K562 (cell line): ENCODE results near the gene GRPR. TPM values are rescaled to one million over a fixed set of nuclear protein-coding genes. Genes with fewer than 3 reads are reported as not detected.

Experiments used
- ATAC-seq: fragments of 200-7000 bp; cut with Tn5 transposase; 3 replicates; pipeline ENCODE4 v1.9.1; 2020; ENCODE audit warnings: moderate library complexity
- BruUV-seq: library from RNA; stranded (reverse); fragments of 400-500 nt; replicated peaks from 2 replicates; lab custom pipeline; 2021; lab: Mats Ljungman, UMichigan
- CTCF ChIA-PET: fragments of 300-600 bp; formaldehyde crosslinking; extraction: SDS; loops from one replicate; lab custom pipeline; 2021; ENCODE audit warnings: low intra/inter-chr PET ratio; lab: Yijun Ruan, JAX
- POLR2A ChIA-PET: fragments of 300-600, 350-650 bp; sonication (Branson Sonifier 250); formaldehyde crosslinking; extraction: SDS; loops from one replicate; lab custom pipeline; 2021; ENCODE audit warnings: antibody characterized with exemption, inconsistent platforms; lab: Yijun Ruan, JAX
- DNase-seq, 4 experiments: peaks; one replicate each; pipeline versions ENCODE4 v3.0.0 to v3.0.0-alpha.2; 2011 to 2018; ENCODE audit warnings: low spot score in 3 of 4, mixed read lengths in 3 of 4; ENCODE audit errors: extremely low read depth in 1 of 4
- FAIRE-seq: peaks from 2 replicates; lab custom pipeline; 2011; peaks lifted over from hg19 to GRCh38; lab: Jason Lieb, UNC
- H2AFZ ChIP-seq: 2 replicates; pipeline ENCODE4 v1.6.0; 2011; ENCODE audit warnings: low read depth, low read length, control low read depth, inconsistent platforms
- H3K27ac ChIP-seq: fragments of 200-600 bp; 3 replicates; pipeline ENCODE4 v1.8.0; 2011; ENCODE audit warnings: low read depth, mild to moderate bottlenecking, control low read depth, inconsistent platforms, low read length, moderate library complexity, mixed read lengths; ENCODE audit errors: extremely low read depth
- H3K27me3 ChIP-seq, 2 experiments: fragments of 300-600 bp in 1 of 2; 2 replicates in 1 of 2; 3 replicates in 1 of 2; pipeline versions ENCODE4 v1.6.0 to v1.8.0; 2011; ENCODE audit warnings: inconsistent platforms in 2 of 2, low read length in 2 of 2, mild to moderate bottlenecking in 1 of 2, mixed read lengths in 1 of 2, moderate library complexity in 1 of 2; ENCODE audit not compliant: control insufficient read depth in 2 of 2, insufficient read depth in 2 of 2
- H3K36me3 ChIP-seq: fragments of 300-600 bp; 3 replicates; pipeline ENCODE4 v1.8.0; 2011; ENCODE audit warnings: mild to moderate bottlenecking, low read length, inconsistent platforms; ENCODE audit not compliant: control insufficient read depth, insufficient read depth
- H3K4me1 ChIP-seq, 2 experiments: fragments of 200-600 bp in 1 of 2; replicated peaks in 1 of 2; 2 replicates in 1 of 2; 3 replicates in 1 of 2; pipeline versions ENCODE4 v1.5.1 to v1.8.0; 2011; ENCODE audit warnings: inconsistent platforms in 2 of 2, low read length in 2 of 2, mild to moderate bottlenecking in 1 of 2, mixed read lengths in 1 of 2, moderate library complexity in 1 of 2; ENCODE audit not compliant: control insufficient read depth in 2 of 2, insufficient read depth in 2 of 2
- H3K4me2 ChIP-seq: 2 replicates; pipeline ENCODE4 v1.6.1; 2011; ENCODE audit warnings: low read length, control low read depth, inconsistent platforms, mixed read lengths; ENCODE audit not compliant: insufficient read depth
- H3K4me3 ChIP-seq: fragments of 200-600 bp; sonication (generic), shearing (Covaris generic); 2 replicates; pipeline ENCODE4 v1.5.1; 2016; ENCODE audit warnings: control low read depth, inconsistent platforms
- H3K79me2 ChIP-seq: fragments of 200-600 bp; 3 replicates; pipeline ENCODE4 v1.8.0; 2011; ENCODE audit warnings: low read length, inconsistent platforms; ENCODE audit not compliant: control insufficient read depth, insufficient read depth
- H3K9ac ChIP-seq, 2 experiments: 2 replicates each; pipeline versions ENCODE4 v1.6.0 to v1.6.1; 2011; ENCODE audit warnings: low read depth in 2 of 2, low read length in 2 of 2, control low read depth in 1 of 2, inconsistent platforms in 1 of 2, mild to moderate bottlenecking in 1 of 2, mixed read lengths in 1 of 2; ENCODE audit not compliant: insufficient read depth in 1 of 2
- H3K9me1 ChIP-seq: one replicate; pipeline ENCODE4 v1.6.0; 2011; ENCODE audit warnings: inconsistent platforms, mild to moderate bottlenecking, low read length, moderate library complexity; ENCODE audit not compliant: control insufficient read depth, insufficient read depth
- H3K9me3 ChIP-seq: replicated peaks from 2 replicates; pipeline ENCODE4 v1.5.1; 2011; ENCODE audit warnings: low read depth, low read length, inconsistent platforms; ENCODE audit not compliant: control insufficient read depth, insufficient read depth
- H4K20me1 ChIP-seq: replicated peaks from 2 replicates; pipeline ENCODE4 v1.6.1; 2011; ENCODE audit warnings: low read length, inconsistent platforms, mixed read lengths; ENCODE audit not compliant: control insufficient read depth, insufficient read depth
- ARID3B ChIP-seq: fragments of 250-450 bp; sonication (Bioruptor Pico); IDR thresholded peaks from 2 replicates; pipeline ENCODE4 v1.4.0; 2020; ENCODE audit warnings: borderline replicate concordance
- BCOR ChIP-seq: fragments of 450-650 bp; IDR thresholded peaks from 2 replicates; pipeline ENCODE4 v1.6.1; 2016
- DIDO1 ChIP-seq: fragments of 450-650 bp; IDR thresholded peaks from 2 replicates; pipeline ENCODE4 v1.6.1; 2016; ENCODE audit warnings: low read depth, missing biosample characterization, missing genetic modification characterization
- HNRNPK ChIP-seq: fragments of 200-400 bp; formaldehyde crosslinking; IDR thresholded peaks from one replicate; pipeline ENCODE4 v1.6.1; 2018; ENCODE audit warnings: mild to moderate bottlenecking, low read depth, low read length; ENCODE audit not compliant: poor library complexity, severe bottlenecking
- KDM5B ChIP-seq: fragments of 200-600 bp; sonication (generic); IDR thresholded peaks from 2 replicates; pipeline ENCODE4 v1.6.1; 2012; ENCODE audit warnings: low read depth, mild to moderate bottlenecking, moderate library complexity, low read length, control low read depth, inconsistent platforms; ENCODE audit not compliant: insufficient replicate concordance
- LEF1 ChIP-seq: fragments of 450-650 bp; IDR thresholded peaks from 2 replicates; pipeline ENCODE4 v1.6.1; 2016; ENCODE audit warnings: mild to moderate bottlenecking
- MYNN ChIP-seq, 2 experiments: sonication (generic); formaldehyde crosslinking in 1 of 2; IDR thresholded peaks; 2 replicates each; pipeline versions ENCODE4 v1.5.0 to v1.6.1; 2016 to 2020; ENCODE audit warnings: antibody characterized with exemption in 1 of 2, missing genetic modification reagents in 1 of 2
- NCOA1 ChIP-seq: fragments of 450-650 bp; IDR thresholded peaks from 2 replicates; pipeline ENCODE4 v1.6.1; 2016; ENCODE audit warnings: low read depth
- PHTF2 ChIP-seq: fragments of 250-450 bp; sonication (Bioruptor Pico); IDR thresholded peaks from 2 replicates; pipeline ENCODE4 v1.5.0; 2021; ENCODE audit warnings: mild to moderate bottlenecking
- TAF7 ChIP-seq: fragments of 450-650 bp; IDR thresholded peaks from 2 replicates; pipeline ENCODE4 v1.6.1; 2016; ENCODE audit warnings: missing genetic modification characterization, missing compliant biosample characterization
- TSC22D4 ChIP-seq: fragments of 450-650 bp; IDR thresholded peaks from 2 replicates; pipeline ENCODE4 v1.6.1; 2016; ENCODE audit warnings: missing genetic modification characterization, missing biosample characterization, control low read depth
- ZNF217 ChIP-seq: sonication (generic); formaldehyde crosslinking; IDR thresholded peaks from 2 replicates; pipeline ENCODE4 v1.8.0; 2022; ENCODE audit warnings: mild to moderate bottlenecking, missing genetic modification reagents
- WGBS: fragments of 100-300 bp; shearing (Covaris generic); methylation state at CpG from one replicate; pipeline ENCODE4 v1.1.6; 2016; ENCODE audit warnings: low coverage, mixed read lengths; ENCODE audit not compliant: insufficient coverage; ENCODE audit errors: missing lambda C conversion rate; 5-methylcytosine and 5-hydroxymethylcytosine counted together
- in situ Hi-C: fragments of 300-500 bp; cut with MboI; formaldehyde crosslinking; loops from 4 replicates; pipeline ENCODE4 v1.15.0; 2018; ENCODE audit warnings: inconsistent platforms, mixed read lengths
- intact Hi-C: fragments of 100-400 bp; cut with micrococcal nuclease; formaldehyde crosslinking; loops from 2 replicates; pipeline ENCODE4 v1.14.2; 2022
- polyA plus RNA-seq, 8 experiments: library from polyadenylated mRNA; depleted of rRNA in 4 of 8; stranded (reverse) in 5 of 8; unstranded in 3 of 8; fragments of >200 nt; fragmentation: Nextera tagmentation in 2 of 8; fragmentation: Illumina TruSeq in 1 of 8; extraction: Ambion mirVana in 2 of 8; extraction: Trizol in 1 of 8; gene quantifications; 2 replicates each; pipeline versions ENCODE4 v1.2.1 to v1.2.3, GENCODE V29; 2011 to 2014; ENCODE audit warnings: inconsistent platforms in 1 of 8, missing spikeins in 1 of 8
- total RNA-seq, 7 experiments: library from RNA; depleted of rRNA in 6 of 7; stranded (reverse); fragments of >200 nt in 6 of 7; fragmentation: Illumina TruSeq in 2 of 7; extraction: Trizol in 2 of 7; gene quantifications; 2 replicates each; pipeline versions ENCODE4 v1.2.1 to v1.2.3, GENCODE V29; 2011 to 2021; ENCODE audit warnings: low replicate concordance in 1 of 7
- TF ChIP-seq, protein P1 (sequence below): fragments of 450-650 bp; IDR thresholded peaks from 2 replicates; pipeline ENCODE4 v1.6.1; 2016; ENCODE audit warnings: borderline replicate concordance
- TF ChIP-seq, protein P2 (sequence below): fragments of 250-450 bp; sonication (Bioruptor Pico); IDR thresholded peaks from 2 replicates; pipeline ENCODE4 v1.5.0; 2021; ENCODE audit warnings: mild to moderate bottlenecking, moderate library complexity

Gene GRPR
- total and polyA plus RNA-seq, 9 of the 15 experiments (the other 6 are each of a cell fraction or from before 2014, with no cell fraction given) = 0.06 to 0.11 TPM; not detected in 7

DNA sequence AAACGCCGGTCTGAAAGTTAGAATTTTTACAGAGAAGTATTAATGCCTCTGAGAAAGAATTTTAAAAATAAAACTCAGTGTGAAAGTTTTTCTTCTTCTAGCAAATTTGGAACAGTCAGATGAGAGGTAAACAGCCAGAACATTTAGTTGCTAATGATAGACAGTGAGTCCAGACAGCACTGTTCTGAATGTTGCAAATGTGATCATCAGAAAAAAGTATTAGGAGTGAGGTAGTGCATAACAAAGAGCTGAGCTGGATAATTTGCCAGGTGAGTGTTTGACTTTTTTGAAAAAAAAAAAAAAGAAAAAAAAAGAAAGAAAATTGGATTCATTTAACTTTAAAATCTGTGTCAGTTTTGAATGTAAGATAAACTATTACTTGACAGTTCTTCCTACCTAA lies 42.0 kb upstream of the GRPR start:
- no peak overlapping the region for H3K4me3 ChIP-seq
- TF ChIP-seq DIDO1 (tag) = no peak
- no peak for TF ChIP-seq BCOR
- no peak for TF ChIP-seq PHTF2 (CRISPR knock-in tag)
- TF ChIP-seq TAF7 = no peak
- no peak for TF ChIP-seq LEF1
- no peak for TF ChIP-seq ZNF217 (CRISPR knock-in tag)
- no peak for TF ChIP-seq KDM5B
- TF ChIP-seq HNRNPK = no peak
- no peak for TF ChIP-seq MYNN (IDR thresholded peaks at IDR 0.05)
- TF ChIP-seq MYNN (CRISPR knock-in tag; IDR thresholded peaks at IDR 0.05) = no peak
- TF ChIP-seq ARID3B (CRISPR knock-in tag) = no peak
- no peak for TF ChIP-seq NCOA1
- TF ChIP-seq, protein P1, sequence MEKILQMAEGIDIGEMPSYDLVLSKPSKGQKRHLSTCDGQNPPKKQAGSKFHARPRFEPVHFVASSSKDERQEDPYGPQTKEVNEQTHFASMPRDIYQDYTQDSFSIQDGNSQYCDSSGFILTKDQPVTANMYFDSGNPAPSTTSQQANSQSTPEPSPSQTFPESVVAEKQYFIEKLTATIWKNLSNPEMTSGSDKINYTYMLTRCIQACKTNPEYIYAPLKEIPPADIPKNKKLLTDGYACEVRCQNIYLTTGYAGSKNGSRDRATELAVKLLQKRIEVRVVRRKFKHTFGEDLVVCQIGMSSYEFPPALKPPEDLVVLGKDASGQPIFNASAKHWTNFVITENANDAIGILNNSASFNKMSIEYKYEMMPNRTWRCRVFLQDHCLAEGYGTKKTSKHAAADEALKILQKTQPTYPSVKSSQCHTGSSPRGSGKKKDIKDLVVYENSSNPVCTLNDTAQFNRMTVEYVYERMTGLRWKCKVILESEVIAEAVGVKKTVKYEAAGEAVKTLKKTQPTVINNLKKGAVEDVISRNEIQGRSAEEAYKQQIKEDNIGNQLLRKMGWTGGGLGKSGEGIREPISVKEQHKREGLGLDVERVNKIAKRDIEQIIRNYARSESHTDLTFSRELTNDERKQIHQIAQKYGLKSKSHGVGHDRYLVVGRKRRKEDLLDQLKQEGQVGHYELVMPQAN = no peak
- TF ChIP-seq, protein P2, sequence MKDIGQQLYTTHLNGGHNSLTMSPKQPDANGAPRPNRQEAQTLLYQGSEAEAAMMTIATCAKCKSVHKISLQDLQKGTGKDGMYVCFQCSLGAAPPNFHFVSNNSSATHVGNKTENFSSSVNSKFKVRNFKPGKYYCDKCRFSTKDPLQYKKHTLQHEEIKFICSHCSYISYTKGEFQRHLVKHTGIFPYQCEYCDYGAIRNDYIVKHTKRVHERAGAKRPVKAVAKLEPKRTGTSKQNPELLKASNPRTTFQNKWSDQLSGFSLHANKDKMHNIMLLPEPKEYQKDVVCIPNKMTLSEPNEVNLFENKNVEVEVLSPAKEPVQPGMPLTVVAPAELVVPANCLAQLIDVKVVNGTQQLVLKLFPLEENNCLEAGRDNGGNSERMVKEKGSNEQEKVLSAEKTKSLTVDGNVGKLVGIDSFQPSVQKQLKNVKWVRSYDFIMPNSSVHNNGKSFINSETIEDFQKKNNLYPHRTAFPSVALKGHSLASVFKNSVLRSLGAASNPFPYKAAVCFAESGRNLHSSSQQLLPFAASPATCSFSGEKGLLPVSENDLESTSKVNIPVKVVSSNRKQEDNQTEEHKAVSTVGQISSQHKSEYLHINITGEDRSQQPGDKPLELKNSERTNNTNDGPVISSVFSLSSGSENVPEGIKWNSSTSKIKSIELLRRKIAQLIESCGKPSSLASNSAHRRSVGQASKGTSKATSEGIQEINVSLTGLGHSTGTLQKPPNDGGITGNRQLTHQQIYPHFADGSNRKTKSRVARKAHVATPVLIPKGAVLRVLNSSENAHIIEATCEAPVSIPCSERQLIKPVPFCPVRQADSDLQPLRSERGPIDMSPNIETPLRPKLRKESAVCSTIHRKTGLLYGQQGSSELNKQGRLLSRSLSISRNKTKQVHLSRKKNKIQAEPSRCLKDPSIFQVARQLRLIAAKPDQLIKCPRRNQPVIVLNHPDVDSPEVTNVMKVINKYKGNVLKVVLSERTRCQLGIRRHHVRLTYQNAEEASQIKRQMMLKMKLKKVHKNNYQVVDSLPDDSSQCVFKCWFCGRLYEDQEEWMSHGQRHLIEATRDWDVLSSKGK (CRISPR knock-in tag) = no peak
- no peak for TF ChIP-seq TSC22D4 (tag)
- intact Hi-C loops = no loop called here
- no peaks in the 10 kb centered on the region for H3K27me3 ChIP-seq
- no peak overlapping the region for H2AFZ ChIP-seq
- ChIA-PET CTCF (no interaction called here), POLR2A (no interaction called here)
- ATAC-seq (no peak), DNase-seq (no peak), FAIRE-seq (no peak)
- no peaks in the 10 kb centered on the region for H3K9me3 ChIP-seq
- H3K79me2 ChIP-seq = no peaks in the 10 kb centered on the region
- no peak overlapping the region for H3K4me2 ChIP-seq
- BruUV-seq = no TSS peak
- H3K36me3 ChIP-seq = no peaks in the 10 kb centered on the region
- in situ Hi-C loops = no loop called here
- H3K4me1 ChIP-seq = no peaks in the 10 kb centered on the region
- H3K9me1 ChIP-seq = no peaks in the 10 kb centered on the region
- H4K20me1 ChIP-seq = no peaks in the 10 kb centered on the region
- H3K27ac ChIP-seq = no peak overlapping the region
- no peak overlapping the region for H3K9ac ChIP-seq
- 4% methylated on average over 2 of the region's 2 CpGs for WGBS
